ENCODE data around the gene PANX2.

GRCh38 chr22:50194037-50194805 is 23.7 kb downstream of the PANX2 start:
- TF ChIP-seq POLR2AphosphoS5 (IDR thresholded peaks at IDR 0.05; ENCODE audit: low read depth, low read length) (no peak; the same call in none of the 2 replicates), POLR2A (IDR thresholded peaks at IDR 0.05; ENCODE audit: low read depth, low read length) (no peak; the same call in 1 of the 2 replicates), TAF1 (IDR thresholded peaks at IDR 0.05; ENCODE audit: borderline replicate concordance, low read depth, low read length) (no peak)
